SK-N-SH (cell line): ENCODE results near the gene PTPRK. TPM values are rescaled to one million over a fixed set of nuclear protein-coding genes. Genes with fewer than 3 reads are reported as not detected.

ENCODE experiments used
- CTCF ChIA-PET: fragments of 300-600, 350-600 bp; formaldehyde crosslinking; extraction: SDS; loops from one replicate; lab custom pipeline; 2021; lab: Yijun Ruan, JAX
- POLR2A ChIA-PET: fragments of 350-600 bp; sonication (Branson Sonifier 250); formaldehyde crosslinking; extraction: SDS; loops from one replicate; lab custom pipeline; 2020; ENCODE audit warnings: antibody characterized with exemption, inconsistent platforms; lab: Yijun Ruan, JAX
- DNase-seq: peaks from one replicate; pipeline ENCODE4 v3.0.0; 2012
- H2AFZ ChIP-seq: fragments of 200-600 bp; sonication (generic); 2 replicates; pipeline ENCODE4 v1.8.1; 2016; ENCODE audit warnings: antibody characterized with exemption, mild to moderate bottlenecking, low read depth
- H3F3A ChIP-seq: fragments of 200-600 bp; sonication (generic); replicated peaks from 2 replicates; pipeline ENCODE3; 2016; ENCODE audit warnings: antibody characterized with exemption, mild to moderate bottlenecking; ENCODE audit not compliant: insufficient read depth
- H3K27ac ChIP-seq, 2 experiments: fragments of 200-500 bp in 1 of 2; fragments of 200-600 bp in 1 of 2; sonication (Bioruptor generic) in 1 of 2; sonication (generic), shearing (Covaris generic) in 1 of 2; 2 replicates each; pipeline versions ENCODE4 v1.5.1 to v1.6.1; 2014 to 2016; ENCODE audit warnings: low read depth in 2 of 2, inconsistent platforms in 1 of 2, low read length in 1 of 2, mild to moderate bottlenecking in 1 of 2, mixed read lengths in 1 of 2
- H3K27me3 ChIP-seq: fragments of 200-600 bp; sonication (generic), shearing (Covaris generic); 2 replicates; pipeline ENCODE4 v1.6.1; 2016; ENCODE audit warnings: mixed run types; ENCODE audit not compliant: insufficient read depth
- H3K36me3 ChIP-seq, 2 experiments: fragments of 200-500 bp in 1 of 2; fragments of 200-600 bp in 1 of 2; sonication (Bioruptor generic) in 1 of 2; sonication (generic) in 1 of 2; replicated peaks in 1 of 2; 2 replicates each; pipeline versions ENCODE3 to v1.5.1; 2014 to 2016; ENCODE audit warnings: low read length in 1 of 2, mild to moderate bottlenecking in 1 of 2; ENCODE audit not compliant: insufficient read depth in 2 of 2, control insufficient read depth in 1 of 2
- H3K4me1 ChIP-seq, 2 experiments: fragments of 200-500 bp in 1 of 2; fragments of 200-600 bp in 1 of 2; sonication (Bioruptor generic) in 1 of 2; sonication (generic), shearing (Covaris generic) in 1 of 2; 2 replicates each; pipeline versions ENCODE4 v1.5.1 to v1.6.1; 2014 to 2016; ENCODE audit warnings: low read depth in 1 of 2, low read length in 1 of 2, mixed run types in 1 of 2; ENCODE audit not compliant: insufficient read depth in 2 of 2, control insufficient read depth in 1 of 2
- H3K4me2 ChIP-seq: fragments of 200-600 bp; sonication (generic), shearing (Covaris generic); 2 replicates; pipeline ENCODE4 v1.6.1; 2017; ENCODE audit warnings: mixed run types
- H3K4me3 ChIP-seq, 2 experiments: fragments of 200-500 bp in 1 of 2; fragments of 200-600 bp in 1 of 2; sonication (Bioruptor generic) in 1 of 2; sonication (generic), shearing (Covaris generic) in 1 of 2; 2 replicates each; pipeline versions ENCODE4 v1.5.1 to v1.8.1; 2014 to 2016; ENCODE audit warnings: low read depth in 2 of 2, inconsistent platforms in 1 of 2, low read length in 1 of 2, mild to moderate bottlenecking in 1 of 2, mixed read lengths in 1 of 2, moderate library complexity in 1 of 2
- H3K79me2 ChIP-seq: fragments of 200-600 bp; sonication (generic); 2 replicates; pipeline ENCODE4 v1.8.1; 2017; ENCODE audit warnings: mild to moderate bottlenecking; ENCODE audit not compliant: insufficient read depth
- H3K9ac ChIP-seq: fragments of 200-600 bp; sonication (generic); 2 replicates; pipeline ENCODE4 v1.6.1; 2017; ENCODE audit warnings: mixed run types
- H3K9me2 ChIP-seq: fragments of 200-600 bp; sonication (generic); 2 replicates; pipeline ENCODE4 v1.6.1; 2017; ENCODE audit warnings: mixed run types
- H3K9me3 ChIP-seq: fragments of 200-600 bp; sonication (generic); 2 replicates; pipeline ENCODE4 v1.6.1; 2017; ENCODE audit warnings: mixed run types, mild to moderate bottlenecking, moderate library complexity
- H4K20me1 ChIP-seq: fragments of 200-600 bp; sonication (generic); 2 replicates; pipeline ENCODE4 v1.6.1; 2017; ENCODE audit warnings: mild to moderate bottlenecking, mixed run types; ENCODE audit not compliant: insufficient read depth
- CTCF ChIP-seq: fragments of 200-600 bp; sonication (generic); IDR thresholded peaks from 2 replicates; pipeline ENCODE4 v1.6.1; 2017; ENCODE audit warnings: antibody characterized with exemption, mild to moderate bottlenecking, moderate library complexity
- EP300 ChIP-seq, 2 experiments: IDR thresholded peaks; 2 replicates each; pipeline versions ENCODE4 v1.4.0 to v1.6.1; 2012; ENCODE audit warnings: borderline replicate concordance in 1 of 2, low read depth in 1 of 2, low read length in 1 of 2
- FOXJ3 ChIP-seq: sonication (generic); formaldehyde crosslinking; IDR thresholded peaks from 2 replicates; pipeline ENCODE4 v1.5.1; 2020; ENCODE audit warnings: mild to moderate bottlenecking, missing genetic modification reagents
- MAX ChIP-seq: IDR thresholded peaks from 2 replicates; pipeline ENCODE4 v1.4.0; 2012; ENCODE audit warnings: low read depth
- NFIC ChIP-seq: IDR thresholded peaks from 2 replicates; pipeline ENCODE4 v1.4.0; 2012; ENCODE audit warnings: borderline replicate concordance
- NRF1 ChIP-seq: IDR thresholded peaks from 2 replicates; pipeline ENCODE4 v1.6.1; 2012; ENCODE audit warnings: low read depth, mild to moderate bottlenecking, low read length
- POLR2AphosphoS5 ChIP-seq: IDR thresholded peaks from 2 replicates; pipeline ENCODE4 v1.6.1; 2012; ENCODE audit warnings: low read depth, low read length
- RAD21 ChIP-seq: IDR thresholded peaks from 2 replicates; pipeline ENCODE4 v1.6.1; 2012; ENCODE audit warnings: mild to moderate bottlenecking, low read length
- RCOR1 ChIP-seq: fragments of 150-350 bp; IDR thresholded peaks from 2 replicates; pipeline ENCODE4 v1.6.1; 2017; ENCODE audit warnings: antibody characterized with exemption, low read length
- SIN3A ChIP-seq: IDR thresholded peaks from 2 replicates; pipeline ENCODE4 v1.6.1; 2012; ENCODE audit warnings: low read depth, mild to moderate bottlenecking, low read length, moderate library complexity, borderline replicate concordance
- SMC3 ChIP-seq: IDR thresholded peaks from 2 replicates; pipeline ENCODE4 v1.6.1; 2012; ENCODE audit warnings: low read depth, low read length, improper control_type of control experiment
- TCF12 ChIP-seq: IDR thresholded peaks from 2 replicates; pipeline ENCODE4 v1.4.0; 2012
- WGBS: methylation state at CpG from one replicate; pipeline ENCODE4 v1.1.6; 2017; ENCODE audit warnings: low lambda C conversion rate; 5-methylcytosine and 5-hydroxymethylcytosine counted together
- polyA plus RNA-seq, 3 experiments: library from polyadenylated mRNA; depleted of rRNA; stranded (reverse); fragments of >200 nt; gene quantifications; 2 replicates each; pipeline ENCODE4 v1.2.3, GENCODE V29; 2012
- TF ChIP-seq, protein P1 (sequence below): IDR thresholded peaks from 2 replicates; pipeline ENCODE4 v1.4.0; 2012; ENCODE audit warnings: low read depth, borderline replicate concordance

Gene PTPRK
- polyA plus RNA-seq, 1 of the 3 experiments (the other 2 are of a cell fraction), result 9.5 TPM

DNA sequence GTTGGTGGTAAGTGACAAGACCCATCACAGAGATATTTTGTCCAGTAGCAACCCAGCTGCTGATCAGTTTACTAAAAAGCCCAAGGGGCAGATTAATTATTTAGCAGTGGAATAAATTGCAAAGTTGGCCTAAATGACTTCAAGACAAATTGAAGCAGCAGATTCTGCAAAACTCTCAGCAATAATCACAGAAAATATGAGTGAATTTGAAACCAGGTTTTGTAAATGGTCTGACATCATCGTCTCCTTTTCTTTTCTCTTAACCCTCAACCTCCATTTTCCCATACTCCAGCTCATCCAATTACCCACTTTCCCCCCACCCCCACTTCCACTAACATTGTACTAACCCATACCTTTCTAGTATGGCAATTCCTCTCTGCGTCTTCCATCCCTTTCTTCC lies 11.3 kb upstream of the PTPRK start:
- Histone ChIP-seq H3K36me3 (no peaks in the 10 kb centered on the region), H3K4me1 (no peaks in the 10 kb centered on the region)
- CTCF ChIA-PET, result no interaction called here
- TF ChIP-seq MAX (no peak), CTCF (no peak), EP300 (IDR thresholded peaks at IDR 0.05; ENCODE audit: borderline replicate concordance in 1 of 2, low read depth in 1 of 2, low read length in 1 of 2) (no peak), SIN3A (no peak), FOXJ3 (CRISPR knock-in tag) (no peak), NRF1 (no peak), SMC3 (no peak), NFIC (no peak), RCOR1 (no peak)
- TF ChIP-seq, protein P1, sequence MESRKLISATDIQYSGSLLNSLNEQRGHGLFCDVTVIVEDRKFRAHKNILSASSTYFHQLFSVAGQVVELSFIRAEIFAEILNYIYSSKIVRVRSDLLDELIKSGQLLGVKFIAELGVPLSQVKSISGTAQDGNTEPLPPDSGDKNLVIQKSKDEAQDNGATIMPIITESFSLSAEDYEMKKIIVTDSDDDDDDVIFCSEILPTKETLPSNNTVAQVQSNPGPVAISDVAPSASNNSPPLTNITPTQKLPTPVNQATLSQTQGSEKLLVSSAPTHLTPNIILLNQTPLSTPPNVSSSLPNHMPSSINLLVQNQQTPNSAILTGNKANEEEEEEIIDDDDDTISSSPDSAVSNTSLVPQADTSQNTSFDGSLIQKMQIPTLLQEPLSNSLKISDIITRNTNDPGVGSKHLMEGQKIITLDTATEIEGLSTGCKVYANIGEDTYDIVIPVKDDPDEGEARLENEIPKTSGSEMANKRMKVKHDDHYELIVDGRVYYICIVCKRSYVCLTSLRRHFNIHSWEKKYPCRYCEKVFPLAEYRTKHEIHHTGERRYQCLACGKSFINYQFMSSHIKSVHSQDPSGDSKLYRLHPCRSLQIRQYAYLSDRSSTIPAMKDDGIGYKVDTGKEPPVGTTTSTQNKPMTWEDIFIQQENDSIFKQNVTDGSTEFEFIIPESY, result no peak
- TF ChIP-seq, all 33 proteins: peak for 0
- POLR2A ChIA-PET, result no interaction called here
- Histone ChIP-seq H3K9me2 (no peaks in the 10 kb centered on the region), H3K9ac (no peak overlapping the region), H3F3A (no peaks in the 10 kb centered on the region), H4K20me1 (no peaks in the 10 kb centered on the region), H3K4me2 (no peak overlapping the region), H3K4me3 (no peak overlapping the region), H3K27me3 (no peaks in the 10 kb centered on the region), H2AFZ (no peak overlapping the region), H3K79me2 (no peaks in the 10 kb centered on the region), H3K27ac (no peak overlapping the region), H3K9me3 (no peaks in the 10 kb centered on the region)
- WGBS, result 94% methylated on average over 2 of the region's 2 CpGs
- no peak for DNase-seq

DNA sequence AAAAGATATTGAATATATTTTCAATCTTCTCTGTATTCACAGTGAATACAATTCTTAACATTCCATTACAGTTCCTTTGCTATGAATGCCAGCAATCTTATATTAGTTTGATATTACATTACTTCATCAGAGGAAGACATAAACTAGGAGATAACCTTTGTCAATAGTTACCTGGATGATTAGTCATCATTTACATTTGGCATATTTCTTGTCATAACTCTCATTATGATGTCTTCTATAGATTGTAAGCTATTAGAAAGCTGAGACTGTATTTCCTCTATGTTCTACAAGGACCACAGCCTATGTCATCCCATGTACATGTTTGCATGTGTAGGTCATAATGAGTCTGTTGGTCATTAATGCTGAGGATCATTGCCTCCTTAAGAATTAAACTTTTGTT lies 7.8 kb upstream of the PTPRK start:
- Histone ChIP-seq H3K27me3 (no peaks in the 10 kb centered on the region), H3K4me3 (no peak overlapping the region), H3K9me3 (no peaks in the 10 kb centered on the region), H3K79me2 (no peaks in the 10 kb centered on the region), H3K4me1 (no peaks in the 10 kb centered on the region), H3K9ac (no peak overlapping the region), H3K36me3 (no peaks in the 10 kb centered on the region), H3K9me2 (no peaks in the 10 kb centered on the region), H3K27ac (no peak overlapping the region), H4K20me1 (no peaks in the 10 kb centered on the region), H3K4me2 (no peak overlapping the region), H2AFZ (no peak overlapping the region), H3F3A (no peaks in the 10 kb centered on the region)
- TF ChIP-seq POLR2AphosphoS5 (no peak), RAD21 (no peak), TCF12 (no peak)
- DNase-seq, result no peak
- ChIA-PET CTCF (no interaction called here), POLR2A (no interaction called here)
